OCI-LY7 (cell line): ENCODE data around the gene MRPL36.

Experiments
- CTCF ChIP-seq: fragments of 200-600 bp; sonication (generic); conservative IDR thresholded peaks from 2 replicates; pipeline ENCODE4 v1.5.1; 2014; ENCODE audit warnings: mild to moderate bottlenecking, antibody characterized with exemption, low read length, moderate library complexity, mixed read lengths
- EZH2phosphoT487 ChIP-seq: fragments of 200-600 bp; sonication (generic); IDR thresholded peaks from 2 replicates; pipeline ENCODE4 v1.6.1; 2018; ENCODE audit warnings: low read depth, borderline replicate concordance, mild to moderate bottlenecking, mixed run types, antibody characterized with exemption, low read length, moderate library complexity, mixed read lengths

DNA sequence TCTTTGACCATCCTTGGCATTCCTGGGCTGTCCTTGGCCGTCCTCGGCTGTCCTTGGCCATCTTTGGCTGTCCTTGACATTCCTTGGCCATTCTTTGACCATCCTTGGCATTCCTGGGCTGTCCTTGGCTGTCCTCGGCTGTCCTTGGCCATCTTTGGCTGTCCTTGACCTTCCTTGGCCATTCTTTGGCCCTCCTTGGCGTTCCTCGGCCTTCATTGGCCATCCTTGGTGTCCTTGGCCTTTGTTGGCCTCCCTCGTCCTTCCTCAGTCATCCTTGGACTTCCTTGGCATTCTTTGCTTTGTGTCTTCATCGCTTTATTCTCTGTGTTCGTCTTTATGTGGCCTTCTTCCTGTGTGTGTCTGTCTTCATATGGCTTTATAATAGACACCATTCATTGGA is 22.2 kb upstream of the MRPL36 start:
- TF ChIP-seq CTCF (no peak), EZH2phosphoT487 (no peak)
